ENCODE results near the gene NBEA.
A peak's percentile ranks its signal among the peaks of the same experiment; 100 is the strongest.

Gene NBEA

DNA sequence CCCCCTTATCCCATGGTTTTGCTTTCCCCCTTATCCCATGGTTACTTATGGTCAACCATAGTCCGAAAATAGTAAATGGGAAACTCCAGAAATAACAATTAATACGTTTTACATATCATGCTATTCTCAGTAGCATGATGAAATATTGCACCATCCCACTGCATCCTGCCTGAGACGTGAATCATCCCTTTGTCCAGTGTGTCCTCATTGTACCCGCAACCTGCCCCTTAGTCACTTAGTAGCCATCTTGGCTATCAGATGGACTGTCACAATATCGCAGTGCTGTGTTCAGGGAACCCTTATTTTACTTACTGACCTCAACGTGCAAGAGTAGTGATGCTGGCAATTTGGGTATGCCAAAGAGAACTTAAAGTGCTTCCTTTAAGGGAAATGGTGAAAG is 10.5 kb upstream of the NBEA start:
- DNase-seq = peak; percentile 31
- in situ Hi-C loops (cut with HindIII; ENCODE audit: low pct_ligation_motif_present, low sequenced_read_pairs) = no loop called here
- no peaks in the 10 kb centered on the region for H3K27me3 ChIP-seq (replicated peaks)
- TF ChIP-seq CTCF (IDR thresholded peaks at IDR 0.05; ENCODE audit: low read depth, low read length, missing control alignments) = no peak
- H3K4me3 ChIP-seq (ENCODE audit: low read depth, low read length) = no peak overlapping the region
- H3K36me3 ChIP-seq (replicated peaks) = no peaks in the 10 kb centered on the region
- no peak overlapping the region for H3K27ac ChIP-seq

GRCh38 chr13:34933349-34933748 is 8.7 kb upstream of the NBEA start:
- in situ Hi-C loops (cut with HindIII; ENCODE audit: low pct_ligation_motif_present, low sequenced_read_pairs) = no loop called here
- Histone ChIP-seq H3K4me3 (ENCODE audit: low read depth, low read length) (no peak overlapping the region), H3K36me3 (replicated peaks) (no peaks in the 10 kb centered on the region), H3K27me3 (replicated peaks) (no peaks in the 10 kb centered on the region), H3K27ac (no peak overlapping the region)
- DNase-seq = no peak
- TF ChIP-seq CTCF (IDR thresholded peaks at IDR 0.05; ENCODE audit: low read depth, low read length, missing control alignments) = no peak

DNA sequence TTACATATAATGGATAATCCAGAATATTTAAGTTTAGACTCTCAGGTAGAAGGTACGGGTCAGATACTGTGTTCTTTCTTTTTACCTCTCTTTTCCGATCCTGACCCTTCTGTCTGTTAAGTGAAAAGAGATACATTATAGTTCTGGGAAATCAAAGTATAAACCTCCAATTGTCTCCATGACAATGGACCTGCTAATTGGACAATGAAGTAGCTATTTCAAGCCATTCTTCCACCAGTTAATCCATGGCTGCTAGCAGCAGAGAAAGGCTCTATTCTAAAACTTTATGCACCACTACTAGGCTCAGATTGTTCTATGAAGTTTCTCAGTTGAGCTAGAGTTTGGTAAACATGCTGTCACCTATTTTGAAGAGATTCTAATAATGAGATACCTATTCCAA is 8.3 kb upstream of the NBEA start:
- Histone ChIP-seq H3K27ac (no peak overlapping the region), H3K27me3 (replicated peaks) (no peaks in the 10 kb centered on the region), H3K4me3 (ENCODE audit: low read depth, low read length) (no peak overlapping the region), H3K36me3 (replicated peaks) (no peaks in the 10 kb centered on the region)
- no peak for DNase-seq
- in situ Hi-C loops (cut with HindIII; ENCODE audit: low pct_ligation_motif_present, low sequenced_read_pairs) = no loop called here
- TF ChIP-seq CTCF (IDR thresholded peaks at IDR 0.05; ENCODE audit: low read depth, low read length, missing control alignments) = no peak

DNA sequence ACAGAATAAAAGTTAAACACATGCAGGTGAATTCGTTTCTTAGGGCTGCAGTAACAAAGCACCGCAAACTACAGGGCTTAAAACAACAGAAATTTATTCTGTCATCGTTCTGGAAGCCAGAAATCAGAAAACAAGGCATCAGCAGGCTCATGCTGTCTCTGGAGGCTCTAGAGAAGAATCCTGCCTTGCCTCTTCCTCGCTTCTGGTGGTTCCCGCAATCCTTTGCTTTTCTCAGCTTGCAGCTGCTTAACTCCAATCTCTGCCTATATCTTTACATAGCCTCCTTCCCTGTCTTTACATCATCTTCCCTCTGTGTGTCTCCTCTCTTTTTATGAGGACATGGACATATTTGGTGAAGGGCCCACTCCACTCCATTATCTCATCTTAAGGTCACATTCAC is 6.2 kb upstream of the NBEA start:
- DNase-seq = no peak
- H3K27ac ChIP-seq = no peak overlapping the region
- no peaks in the 10 kb centered on the region for H3K27me3 ChIP-seq (replicated peaks)
- H3K4me3 ChIP-seq (ENCODE audit: low read depth, low read length) = no peak overlapping the region
- TF ChIP-seq CTCF (IDR thresholded peaks at IDR 0.05; ENCODE audit: low read depth, low read length, missing control alignments) = no peak
- in situ Hi-C loops (cut with HindIII; ENCODE audit: low pct_ligation_motif_present, low sequenced_read_pairs) = no loop called here
- H3K36me3 ChIP-seq (replicated peaks) = no peaks in the 10 kb centered on the region

DNA sequence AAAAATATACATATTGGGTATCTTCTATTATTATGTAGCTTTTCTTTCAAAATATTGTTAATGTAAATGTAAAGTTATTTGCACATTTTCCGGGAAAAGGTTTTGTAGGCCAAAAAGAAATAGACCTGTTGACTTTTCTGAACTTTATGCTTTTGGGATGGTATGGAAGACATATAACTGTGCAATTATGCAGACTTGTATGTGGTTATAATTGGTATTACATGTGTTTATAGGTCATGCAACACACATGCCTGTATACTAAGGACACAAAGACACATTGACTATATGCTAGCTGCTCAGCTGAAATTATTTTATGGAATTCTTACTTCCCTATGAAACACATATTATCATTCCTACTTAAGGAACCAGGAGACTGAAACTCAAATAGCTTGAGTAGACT is 2.3 kb upstream of the NBEA start:
- H3K36me3 ChIP-seq (replicated peaks) = no peaks in the 10 kb centered on the region
- in situ Hi-C loops (cut with HindIII; ENCODE audit: low pct_ligation_motif_present, low sequenced_read_pairs) = no loop called here
- TF ChIP-seq CTCF (IDR thresholded peaks at IDR 0.05; ENCODE audit: low read depth, low read length, missing control alignments) = no peak
- H3K27ac ChIP-seq = no peak overlapping the region
- no peak overlapping the region for H3K4me3 ChIP-seq (ENCODE audit: low read depth, low read length)
- no peak for DNase-seq
- no peaks in the 10 kb centered on the region for H3K27me3 ChIP-seq (replicated peaks)

- Histone ChIP-seq H3K27ac (no peak overlapping the region), H3K36me3 (replicated peaks) (no peaks in the 10 kb centered on the region), H3K27me3 (replicated peaks) (no peaks in the 10 kb centered on the region), H3K4me3 (ENCODE audit: low read depth, low read length) (peak overlapping the region; percentile 82)
- in situ Hi-C loops (cut with HindIII; ENCODE audit: low pct_ligation_motif_present, low sequenced_read_pairs) = no loop called here
- TF ChIP-seq CTCF (IDR thresholded peaks at IDR 0.05; ENCODE audit: low read depth, low read length, missing control alignments) = no peak
- no peak for DNase-seq
Observed at GRCh38 chr13:34941436-34941834, 635 bp upstream of the NBEA start.

Measured in brain microvascular endothelial cell (primary cell).